GM21515 (cell line): Measurements from ENCODE around the gene SYNDIG1.

Source experiments
- ATAC-seq: cut with Tn5 transposase; IDR thresholded peaks from one replicate; pipeline ENCODE4 v1.9.1; 2021; ENCODE audit not compliant: unreplicated experiment

The SYNDIG1 gene

GRCh38 chr20:24559114-24559732 lies 89.8 kb downstream of the SYNDIG1 start:
- ATAC-seq, result no peak

- ATAC-seq, result no peak
These were observed 91.4 kb downstream of the SYNDIG1 start for GRCh38 chr20:24560571-24561491.

- no peak for ATAC-seq
These were observed 96.5 kb downstream of the SYNDIG1 start for GRCh38 chr20:24565835-24566351.

- ATAC-seq, result no peak
These were observed 97.2 kb downstream of the SYNDIG1 start for GRCh38 chr20:24566656-24567055.

- ATAC-seq, result no peak
These were observed 98.1 kb downstream of the SYNDIG1 start for GRCh38 chr20:24567508-24567907.

- ATAC-seq, result no peak
These were observed 99.4 kb downstream of the SYNDIG1 start for GRCh38 chr20:24568842-24569241.

- no peak for ATAC-seq
These were observed 101.7 kb downstream of the SYNDIG1 start for GRCh38 chr20:24571159-24571558.

- no peak for ATAC-seq
These were observed 102.7 kb downstream of the SYNDIG1 start for GRCh38 chr20:24572140-24572539.

GRCh38 chr20:24572862-24573261 lies 103.4 kb downstream of the SYNDIG1 start:
- no peak for ATAC-seq

- no peak for ATAC-seq
These were observed 104.1 kb downstream of the SYNDIG1 start for GRCh38 chr20:24573557-24573956.

- ATAC-seq, result no peak
These were observed 104.9 kb downstream of the SYNDIG1 start for GRCh38 chr20:24574307-24574706.

- ATAC-seq, result no peak
These were observed 105.4 kb downstream of the SYNDIG1 start for GRCh38 chr20:24574797-24575196.

- ATAC-seq, result no peak
These were observed 106.4 kb downstream of the SYNDIG1 start for GRCh38 chr20:24575811-24576210.

- ATAC-seq, result no peak
These were observed 107.0 kb downstream of the SYNDIG1 start for GRCh38 chr20:24576447-24576846.

- no peak for ATAC-seq
These were observed 108.0 kb downstream of the SYNDIG1 start for GRCh38 chr20:24577271-24577909.

- no peak for ATAC-seq
These were observed 109.4 kb downstream of the SYNDIG1 start for GRCh38 chr20:24578567-24579415.

GRCh38 chr20:24579475-24579874 lies 110.0 kb downstream of the SYNDIG1 start:
- ATAC-seq, result no peak

GRCh38 chr20:24580006-24580405 lies 110.6 kb downstream of the SYNDIG1 start:
- ATAC-seq, result no peak

- ATAC-seq, result no peak
These were observed 111.4 kb downstream of the SYNDIG1 start for GRCh38 chr20:24580855-24581254.

- ATAC-seq, result no peak
These were observed 112.2 kb downstream of the SYNDIG1 start for GRCh38 chr20:24581443-24582170.
